Heart left ventricle (tissue), 13 donors: ENCODE data around the gene WDR41.

Source experiments
- POLR2A ChIP-seq, 2 donors: fragments of 450-650 bp; IDR thresholded peaks; one replicate each; pipeline ENCODE4 v1.6.1; 2017; ENCODE audit warnings: antibody characterized with exemption in 2 of 2, mild to moderate bottlenecking in 2 of 2, moderate library complexity in 2 of 2
- TF ChIP-seq, protein P1 (sequence below), 12 donors: fragments of 200-600 bp; sonication (generic) in 4 of 12; IDR thresholded peaks; one replicate each; pipeline versions ENCODE4 v1.5.0 to v1.8.0; 2018 to 2022; ENCODE audit warnings: antibody characterized with exemption in 12 of 12, mild to moderate bottlenecking in 5 of 12
- donor health status: ischemic (EF 13 %, LVEDD 7.1; RV severe dilation, severe dysfunction).
- donor health status: DM: no; HTN: yes; CAD: no.
- donor health status: DM: no; HTN: no; CAD: no.
- donor health status: ischemic (EF 25% LVEDD 6.9; RV normal size, moderate dysfunction).
- donor health status: ischemic (EF 25% LVEDD 5.7; RV mildly dilated, moderate dysfunction).
- donor health status: ischemic (EF 35%, LVEDD 5.7; RV mildly dilated, moderate dysfunction).
- donor health status: nonischemic (EF 11% LVEDD 7.7; RV severe dilation, severe dysfunction).
- donor health status: DM: yes; HTN: yes; CAD: no.
- donor health status: PGD.
- donor health status: ischemic (EF 29% LVEDD 5.4; RV normal size, mild dysfunction).
- donor health status: nonischemic (EF 23%, LVEDD 6.1; RV moderate dilation, normal function).

DNA sequence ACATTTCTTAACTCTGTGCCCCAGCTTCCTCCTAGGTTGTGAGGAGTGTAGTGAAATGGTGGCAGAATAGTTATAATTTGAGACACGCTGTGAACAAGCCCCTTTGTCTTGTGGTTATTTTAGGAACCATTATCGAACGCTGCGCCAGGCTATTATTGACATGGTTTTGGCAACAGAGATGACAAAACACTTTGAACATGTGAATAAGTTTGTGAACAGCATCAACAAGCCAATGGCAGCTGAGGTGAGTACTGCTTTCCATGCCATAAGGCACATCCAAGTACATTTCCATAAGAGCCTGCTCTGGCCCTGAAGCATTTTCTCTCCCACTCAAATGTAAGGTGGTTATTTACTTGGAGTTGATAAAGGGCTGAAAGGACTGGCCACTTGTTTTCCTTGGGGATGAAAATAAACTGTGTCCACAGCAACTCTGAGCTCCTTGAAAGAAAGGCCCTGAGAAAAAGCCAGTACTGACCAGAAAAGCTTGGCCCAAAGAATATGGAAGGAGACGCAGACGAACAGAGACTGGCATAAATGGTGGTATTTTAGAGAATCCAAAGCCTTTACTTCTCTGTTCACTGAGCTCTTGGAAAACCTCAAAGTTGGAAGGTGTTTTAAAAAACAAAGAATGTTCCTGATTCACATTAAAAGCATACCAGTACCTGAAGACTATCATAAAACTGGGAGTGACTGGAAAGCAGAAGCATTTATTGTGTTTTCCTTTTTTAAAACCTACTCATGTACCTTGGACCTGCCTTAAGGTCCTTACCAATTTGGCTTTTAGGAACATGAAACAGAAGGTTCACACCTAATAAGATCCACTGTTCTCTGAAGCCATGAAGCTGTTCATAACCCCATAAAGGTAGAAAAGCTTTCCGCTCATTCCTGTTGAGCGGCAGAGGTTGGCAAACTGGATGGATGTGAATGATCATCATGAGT, 72.2 kb downstream of the WDR41 start:
- TF ChIP-seq, protein P1, sequence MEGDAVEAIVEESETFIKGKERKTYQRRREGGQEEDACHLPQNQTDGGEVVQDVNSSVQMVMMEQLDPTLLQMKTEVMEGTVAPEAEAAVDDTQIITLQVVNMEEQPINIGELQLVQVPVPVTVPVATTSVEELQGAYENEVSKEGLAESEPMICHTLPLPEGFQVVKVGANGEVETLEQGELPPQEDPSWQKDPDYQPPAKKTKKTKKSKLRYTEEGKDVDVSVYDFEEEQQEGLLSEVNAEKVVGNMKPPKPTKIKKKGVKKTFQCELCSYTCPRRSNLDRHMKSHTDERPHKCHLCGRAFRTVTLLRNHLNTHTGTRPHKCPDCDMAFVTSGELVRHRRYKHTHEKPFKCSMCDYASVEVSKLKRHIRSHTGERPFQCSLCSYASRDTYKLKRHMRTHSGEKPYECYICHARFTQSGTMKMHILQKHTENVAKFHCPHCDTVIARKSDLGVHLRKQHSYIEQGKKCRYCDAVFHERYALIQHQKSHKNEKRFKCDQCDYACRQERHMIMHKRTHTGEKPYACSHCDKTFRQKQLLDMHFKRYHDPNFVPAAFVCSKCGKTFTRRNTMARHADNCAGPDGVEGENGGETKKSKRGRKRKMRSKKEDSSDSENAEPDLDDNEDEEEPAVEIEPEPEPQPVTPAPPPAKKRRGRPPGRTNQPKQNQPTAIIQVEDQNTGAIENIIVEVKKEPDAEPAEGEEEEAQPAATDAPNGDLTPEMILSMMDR (IDR thresholded peaks at IDR 0.05) = no peak
- no peak for TF ChIP-seq POLR2A (IDR thresholded peaks at IDR 0.05)
